ENCODE data around the gene RTN4.

Gene RTN4

GRCh38 chr2:54995553-54995952, 54.7 kb downstream of the RTN4 start:
- TF ChIP-seq, protein P1, sequence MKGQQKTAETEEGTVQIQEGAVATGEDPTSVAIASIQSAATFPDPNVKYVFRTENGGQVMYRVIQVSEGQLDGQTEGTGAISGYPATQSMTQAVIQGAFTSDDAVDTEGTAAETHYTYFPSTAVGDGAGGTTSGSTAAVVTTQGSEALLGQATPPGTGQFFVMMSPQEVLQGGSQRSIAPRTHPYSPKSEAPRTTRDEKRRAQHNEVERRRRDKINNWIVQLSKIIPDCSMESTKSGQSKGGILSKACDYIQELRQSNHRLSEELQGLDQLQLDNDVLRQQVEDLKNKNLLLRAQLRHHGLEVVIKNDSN (IDR thresholded peaks at IDR 0.05): no peak
- TF ChIP-seq, protein P2, sequence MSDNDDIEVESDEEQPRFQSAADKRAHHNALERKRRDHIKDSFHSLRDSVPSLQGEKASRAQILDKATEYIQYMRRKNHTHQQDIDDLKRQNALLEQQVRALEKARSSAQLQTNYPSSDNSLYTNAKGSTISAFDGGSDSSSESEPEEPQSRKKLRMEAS (IDR thresholded peaks at IDR 0.05): no peak
- TF ChIP-seq TCF12 (IDR thresholded peaks at IDR 0.05; ENCODE audit: low read depth) (no peak), EP300 (IDR thresholded peaks at IDR 0.05; ENCODE audit: borderline replicate concordance) (no peak), YY1 (IDR thresholded peaks at IDR 0.05; ENCODE audit: low read depth) (no peak), CEBPB (IDR thresholded peaks at IDR 0.05) (no peak), ZBTB7A (IDR thresholded peaks at IDR 0.05; ENCODE audit: low read depth) (no peak), NFIC (IDR thresholded peaks at IDR 0.05) (no peak), TAF1 (IDR thresholded peaks at IDR 0.05; ENCODE audit: low read depth) (no peak), FOXM1 (IDR thresholded peaks at IDR 0.05; ENCODE audit: borderline replicate concordance, low read depth) (no peak)
- TF ChIP-seq, protein P3, sequence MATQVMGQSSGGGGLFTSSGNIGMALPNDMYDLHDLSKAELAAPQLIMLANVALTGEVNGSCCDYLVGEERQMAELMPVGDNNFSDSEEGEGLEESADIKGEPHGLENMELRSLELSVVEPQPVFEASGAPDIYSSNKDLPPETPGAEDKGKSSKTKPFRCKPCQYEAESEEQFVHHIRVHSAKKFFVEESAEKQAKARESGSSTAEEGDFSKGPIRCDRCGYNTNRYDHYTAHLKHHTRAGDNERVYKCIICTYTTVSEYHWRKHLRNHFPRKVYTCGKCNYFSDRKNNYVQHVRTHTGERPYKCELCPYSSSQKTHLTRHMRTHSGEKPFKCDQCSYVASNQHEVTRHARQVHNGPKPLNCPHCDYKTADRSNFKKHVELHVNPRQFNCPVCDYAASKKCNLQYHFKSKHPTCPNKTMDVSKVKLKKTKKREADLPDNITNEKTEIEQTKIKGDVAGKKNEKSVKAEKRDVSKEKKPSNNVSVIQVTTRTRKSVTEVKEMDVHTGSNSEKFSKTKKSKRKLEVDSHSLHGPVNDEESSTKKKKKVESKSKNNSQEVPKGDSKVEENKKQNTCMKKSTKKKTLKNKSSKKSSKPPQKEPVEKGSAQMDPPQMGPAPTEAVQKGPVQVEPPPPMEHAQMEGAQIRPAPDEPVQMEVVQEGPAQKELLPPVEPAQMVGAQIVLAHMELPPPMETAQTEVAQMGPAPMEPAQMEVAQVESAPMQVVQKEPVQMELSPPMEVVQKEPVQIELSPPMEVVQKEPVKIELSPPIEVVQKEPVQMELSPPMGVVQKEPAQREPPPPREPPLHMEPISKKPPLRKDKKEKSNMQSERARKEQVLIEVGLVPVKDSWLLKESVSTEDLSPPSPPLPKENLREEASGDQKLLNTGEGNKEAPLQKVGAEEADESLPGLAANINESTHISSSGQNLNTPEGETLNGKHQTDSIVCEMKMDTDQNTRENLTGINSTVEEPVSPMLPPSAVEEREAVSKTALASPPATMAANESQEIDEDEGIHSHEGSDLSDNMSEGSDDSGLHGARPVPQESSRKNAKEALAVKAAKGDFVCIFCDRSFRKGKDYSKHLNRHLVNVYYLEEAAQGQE (IDR thresholded peaks at IDR 0.05; ENCODE audit: low read depth): no peak

DNA sequence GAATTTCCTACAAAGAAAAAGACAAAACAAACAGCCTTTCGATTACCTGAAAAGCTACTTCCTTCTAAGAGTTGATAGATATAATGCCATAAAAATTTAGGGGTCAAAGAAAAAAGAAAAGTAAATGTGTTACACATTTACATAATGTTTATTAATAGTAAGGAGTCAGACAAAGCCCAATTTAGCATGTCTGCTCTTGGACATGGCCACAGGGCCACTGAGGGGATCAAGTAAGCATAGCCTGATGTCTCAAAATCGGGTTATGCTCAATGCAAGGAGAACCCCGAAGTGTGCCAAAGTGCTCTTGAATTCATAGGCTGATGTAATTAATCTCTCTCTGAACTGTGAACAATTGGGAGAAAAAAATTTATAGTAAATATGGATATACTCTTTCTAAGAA, 61.6 kb downstream of the RTN4 start:
- TF ChIP-seq CEBPB (IDR thresholded peaks at IDR 0.05) (no peak), TAF1 (IDR thresholded peaks at IDR 0.05; ENCODE audit: low read depth) (no peak), TCF12 (IDR thresholded peaks at IDR 0.05; ENCODE audit: low read depth) (no peak), EP300 (IDR thresholded peaks at IDR 0.05; ENCODE audit: borderline replicate concordance) (no peak), FOXM1 (IDR thresholded peaks at IDR 0.05; ENCODE audit: borderline replicate concordance, low read depth) (no peak), ZBTB7A (IDR thresholded peaks at IDR 0.05; ENCODE audit: low read depth) (no peak), RAD21 (IDR thresholded peaks at IDR 0.05; ENCODE audit: low read depth) (no peak), YY1 (IDR thresholded peaks at IDR 0.05; ENCODE audit: low read depth) (no peak), TEAD4 (IDR thresholded peaks at IDR 0.05) (no peak), EGR1 (IDR thresholded peaks at IDR 0.05) (no peak), CREB1 (IDR thresholded peaks at IDR 0.05; ENCODE audit: low read depth) (no peak)
- TF ChIP-seq, protein P3 (IDR thresholded peaks at IDR 0.05; ENCODE audit: low read depth): no peak
- TF ChIP-seq, protein P1 (IDR thresholded peaks at IDR 0.05): no peak
- TF ChIP-seq, protein P2 (IDR thresholded peaks at IDR 0.05): no peak

GRCh38 chr2:54986264-54986663, 64.0 kb downstream of the RTN4 start:
- no peak for TF ChIP-seq TCF12 (IDR thresholded peaks at IDR 0.05; ENCODE audit: low read depth)
- no peak for TF ChIP-seq ZBTB7A (IDR thresholded peaks at IDR 0.05; ENCODE audit: low read depth)
- no peak for TF ChIP-seq YY1 (IDR thresholded peaks at IDR 0.05; ENCODE audit: low read depth)
- TF ChIP-seq CREB1 (IDR thresholded peaks at IDR 0.05; ENCODE audit: low read depth): no peak
- TF ChIP-seq RAD21 (IDR thresholded peaks at IDR 0.05; ENCODE audit: low read depth): no peak

GRCh38 chr2:54984476-54984875, 65.8 kb downstream of the RTN4 start:
- TF ChIP-seq TEAD4 (IDR thresholded peaks at IDR 0.05): no peak
- TF ChIP-seq RAD21 (IDR thresholded peaks at IDR 0.05; ENCODE audit: low read depth): no peak
- no peak for TF ChIP-seq EGR1 (IDR thresholded peaks at IDR 0.05)
- no peak for TF ChIP-seq EP300 (IDR thresholded peaks at IDR 0.05; ENCODE audit: borderline replicate concordance)
- no peak for TF ChIP-seq FOXM1 (IDR thresholded peaks at IDR 0.05; ENCODE audit: borderline replicate concordance, low read depth)
- TF ChIP-seq NFIC (IDR thresholded peaks at IDR 0.05): no peak
- TF ChIP-seq TCF12 (IDR thresholded peaks at IDR 0.05; ENCODE audit: low read depth): no peak
- TF ChIP-seq, protein P1 (IDR thresholded peaks at IDR 0.05): no peak

DNA sequence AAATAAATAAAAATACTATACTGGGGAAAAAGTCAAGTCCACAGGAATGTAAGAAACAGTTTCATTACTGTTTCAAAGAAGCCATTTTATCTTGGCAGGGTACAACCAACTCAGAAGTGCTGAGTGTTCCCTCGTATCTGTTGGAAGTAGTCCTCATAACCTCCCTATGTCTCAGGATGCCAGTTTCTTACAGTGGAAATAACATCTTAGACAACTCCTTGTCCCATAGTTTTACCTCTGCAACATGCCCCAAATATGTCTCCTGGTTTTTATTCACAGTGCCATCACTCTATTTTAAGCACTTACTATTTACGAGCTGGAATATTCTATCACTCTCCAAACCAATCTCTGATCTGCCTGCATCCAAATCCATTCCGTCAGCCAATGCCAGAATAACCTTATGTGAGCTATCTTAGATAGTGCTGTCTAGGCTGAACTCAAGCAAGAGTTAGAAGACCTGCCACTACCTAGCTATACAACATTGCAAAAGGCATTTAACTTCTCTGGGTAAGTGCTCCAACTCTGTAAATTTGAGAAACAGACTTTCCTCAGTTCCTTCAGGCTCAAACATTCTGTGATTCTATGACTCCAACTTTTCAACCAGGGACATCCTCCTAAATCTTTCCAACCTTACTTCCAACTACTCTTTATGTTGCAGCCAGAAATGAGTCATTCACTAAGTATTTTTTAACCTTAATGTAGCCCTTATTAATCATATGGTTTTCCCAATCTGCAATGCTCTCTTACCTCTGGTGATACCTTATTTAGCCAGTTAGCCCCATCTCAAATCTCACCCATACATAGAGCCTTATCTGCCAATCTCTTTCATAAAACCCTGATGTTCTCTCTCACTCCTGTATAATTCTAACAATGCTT, 66.7 kb downstream of the RTN4 start:
- no peak for TF ChIP-seq EGR1 (IDR thresholded peaks at IDR 0.05)

- TF ChIP-seq CEBPB (IDR thresholded peaks at IDR 0.05) (no peak), NFIC (IDR thresholded peaks at IDR 0.05) (no peak), TEAD4 (IDR thresholded peaks at IDR 0.05) (no peak), CREB1 (IDR thresholded peaks at IDR 0.05; ENCODE audit: low read depth) (no peak), EGR1 (IDR thresholded peaks at IDR 0.05) (no peak), TCF12 (IDR thresholded peaks at IDR 0.05; ENCODE audit: low read depth) (no peak), FOXM1 (IDR thresholded peaks at IDR 0.05; ENCODE audit: borderline replicate concordance, low read depth) (no peak), EP300 (IDR thresholded peaks at IDR 0.05; ENCODE audit: borderline replicate concordance) (no peak), ZBTB7A (IDR thresholded peaks at IDR 0.05; ENCODE audit: low read depth) (no peak), TAF1 (IDR thresholded peaks at IDR 0.05; ENCODE audit: low read depth) (no peak), YY1 (IDR thresholded peaks at IDR 0.05; ENCODE audit: low read depth) (no peak), RAD21 (IDR thresholded peaks at IDR 0.05; ENCODE audit: low read depth) (no peak)
- TF ChIP-seq, protein P2 (IDR thresholded peaks at IDR 0.05): no peak
- TF ChIP-seq, protein P3 (IDR thresholded peaks at IDR 0.05; ENCODE audit: low read depth): no peak
- TF ChIP-seq, protein P1 (IDR thresholded peaks at IDR 0.05): no peak
Measured at GRCh38 chr2:54981385-54981784, 68.9 kb downstream of the RTN4 start.
